NB4 (cell line): ENCODE results near the gene HNRNPA0.

Experiments used
- CTCF ChIP-seq: IDR thresholded peaks from one replicate; pipeline ENCODE4 v1.5.1; 2012; ENCODE audit warnings: low read depth, low read length
- MAX ChIP-seq: IDR thresholded peaks from 2 replicates; pipeline ENCODE4 v1.6.1; 2011; ENCODE audit warnings: low read depth, low read length
- MYC ChIP-seq: IDR thresholded peaks from 2 replicates; pipeline ENCODE4 v1.6.1; 2011; ENCODE audit warnings: low read depth, low read length
- POLR2A ChIP-seq: IDR thresholded peaks from 2 replicates; pipeline ENCODE4 v1.6.1; 2011; ENCODE audit warnings: mild to moderate bottlenecking; ENCODE audit not compliant: insufficient read length; ENCODE audit errors: extremely low read depth

DNA sequence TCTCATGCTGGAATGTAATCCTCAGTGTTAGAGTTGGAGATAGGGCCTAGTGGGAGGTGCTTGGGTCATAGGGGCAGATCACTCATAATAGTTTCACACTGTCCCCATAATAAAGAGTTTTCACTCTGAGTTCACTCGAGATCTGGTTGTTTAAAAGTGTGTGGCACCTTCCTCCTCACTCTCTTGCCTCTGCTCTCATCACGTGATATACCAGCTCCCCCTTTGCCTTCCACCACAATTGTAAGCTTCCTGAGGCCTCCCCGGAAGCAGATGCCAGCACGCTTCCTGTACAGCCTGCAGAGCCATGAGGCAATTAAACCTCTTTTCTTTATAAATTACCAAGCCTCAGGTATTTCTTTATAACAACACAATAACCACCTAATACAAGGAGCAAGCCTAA, 14.4 kb downstream of the HNRNPA0 start:
- TF ChIP-seq CTCF (no peak), MYC (no peak), POLR2A (no peak), MAX (no peak)
